BE2C (cell line): Measurements from ENCODE around the gene ADNP2.

Experiments
- DNase-seq: peaks from one replicate; pipeline ENCODE4 v3.0.0-alpha.2; 2020
- H3K27me3 ChIP-seq: fragments of 250-450 bp; sonication (Bioruptor Pico); 2 replicates; pipeline ENCODE4 v1.5.1; 2020; ENCODE audit warnings: mild to moderate bottlenecking
- H3K36me3 ChIP-seq: fragments of 250-450 bp; sonication (Bioruptor Pico); 2 replicates; pipeline ENCODE4 v1.5.1; 2020; ENCODE audit warnings: mild to moderate bottlenecking
- H3K4me1 ChIP-seq: fragments of 250-450 bp; sonication (Bioruptor Pico); 2 replicates; pipeline ENCODE4 v1.5.1; 2020
- H3K4me3 ChIP-seq: 2 replicates; pipeline ENCODE4 v1.5.1; 2011; ENCODE audit warnings: low read depth, low read length
- H3K9me3 ChIP-seq: fragments of 250-450 bp; sonication (Bioruptor Pico); 2 replicates; pipeline ENCODE4 v1.5.1; 2020
- TF ChIP-seq, protein P1 (sequence below): IDR thresholded peaks from 2 replicates; pipeline ENCODE4 v1.5.1; 2012; ENCODE audit warnings: mild to moderate bottlenecking, low read depth, low read length

ADNP2 gene

DNA sequence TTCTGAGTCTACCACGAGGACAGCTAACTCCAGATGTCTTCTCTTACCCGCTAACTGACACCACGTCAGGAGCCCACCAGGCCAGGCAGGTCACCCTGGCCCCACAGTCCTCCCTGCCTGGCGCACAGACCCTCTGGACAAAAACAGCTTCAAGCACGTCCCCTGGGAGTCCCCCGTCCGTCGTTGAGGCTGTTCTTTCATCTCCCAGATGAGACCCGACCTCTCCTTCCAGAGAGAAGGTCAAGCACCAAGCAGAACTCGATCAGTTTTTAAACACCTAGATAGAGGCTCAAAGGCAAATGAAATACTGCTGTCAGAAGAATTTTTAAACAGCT, 80.4 kb downstream of the ADNP2 start:
- TF ChIP-seq, protein P1, sequence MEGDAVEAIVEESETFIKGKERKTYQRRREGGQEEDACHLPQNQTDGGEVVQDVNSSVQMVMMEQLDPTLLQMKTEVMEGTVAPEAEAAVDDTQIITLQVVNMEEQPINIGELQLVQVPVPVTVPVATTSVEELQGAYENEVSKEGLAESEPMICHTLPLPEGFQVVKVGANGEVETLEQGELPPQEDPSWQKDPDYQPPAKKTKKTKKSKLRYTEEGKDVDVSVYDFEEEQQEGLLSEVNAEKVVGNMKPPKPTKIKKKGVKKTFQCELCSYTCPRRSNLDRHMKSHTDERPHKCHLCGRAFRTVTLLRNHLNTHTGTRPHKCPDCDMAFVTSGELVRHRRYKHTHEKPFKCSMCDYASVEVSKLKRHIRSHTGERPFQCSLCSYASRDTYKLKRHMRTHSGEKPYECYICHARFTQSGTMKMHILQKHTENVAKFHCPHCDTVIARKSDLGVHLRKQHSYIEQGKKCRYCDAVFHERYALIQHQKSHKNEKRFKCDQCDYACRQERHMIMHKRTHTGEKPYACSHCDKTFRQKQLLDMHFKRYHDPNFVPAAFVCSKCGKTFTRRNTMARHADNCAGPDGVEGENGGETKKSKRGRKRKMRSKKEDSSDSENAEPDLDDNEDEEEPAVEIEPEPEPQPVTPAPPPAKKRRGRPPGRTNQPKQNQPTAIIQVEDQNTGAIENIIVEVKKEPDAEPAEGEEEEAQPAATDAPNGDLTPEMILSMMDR = no peak
- H3K4me3 ChIP-seq = no peak overlapping the region
- H3K27me3 ChIP-seq = no peaks in the 10 kb centered on the region

More for the DNA sequence above, 80.4 kb downstream of the ADNP2 start:
- Histone ChIP-seq H3K4me1 (no peaks in the 10 kb centered on the region), H3K36me3 (no peaks in the 10 kb centered on the region), H3K9me3 (no peaks in the 10 kb centered on the region)
- no peak for DNase-seq
